C4-2B (cell line): ENCODE results near the gene LANCL2.

Experiments
- CTCF ChIP-seq: fragments of 450-650 bp; conservative IDR thresholded peaks from 2 replicates; pipeline ENCODE4 v1.5.1; 2017; ENCODE audit warnings: mild to moderate bottlenecking
- ZFX ChIP-seq: fragments of 450-650 bp; IDR thresholded peaks from 2 replicates; pipeline ENCODE4 v1.6.1; 2017

- no peak for TF ChIP-seq CTCF
- no peak for TF ChIP-seq ZFX
Measured at GRCh38 chr7:55381189-55381588, 16.1 kb downstream of the LANCL2 start.
